ENCODE results near the gene FMO1.

DNA sequence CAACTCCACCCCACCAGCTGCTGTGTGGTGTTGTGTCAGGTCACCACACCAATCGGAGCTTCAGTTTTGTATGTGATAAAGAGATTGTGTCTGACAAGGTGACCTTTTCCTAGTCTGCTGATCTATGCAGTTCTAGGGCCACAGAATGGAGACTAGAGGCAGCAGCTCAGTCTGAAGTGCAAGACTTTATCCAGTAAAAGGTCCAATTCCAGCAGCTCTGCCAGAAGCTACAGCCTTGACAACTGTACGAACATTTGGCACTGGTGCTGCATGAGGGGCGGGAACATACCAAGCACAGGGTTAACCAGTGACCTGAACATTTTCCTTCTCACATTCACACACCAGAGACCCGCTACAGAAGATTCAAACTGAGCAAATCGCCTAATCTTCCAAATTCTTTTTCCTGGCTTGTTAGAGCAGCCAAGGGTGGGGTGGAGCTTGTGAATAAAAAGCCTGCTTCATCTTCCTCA lies 9.3 kb downstream of the FMO1 start:
- TF ChIP-seq EZH2 (IDR thresholded peaks at IDR 0.05; ENCODE audit: low read depth, low read length, severe bottlenecking): no peak
- no peak for TF ChIP-seq CBX8 (IDR thresholded peaks at IDR 0.05; ENCODE audit: borderline replicate concordance, low read depth, low read length)
- TF ChIP-seq CTCF (IDR thresholded peaks at IDR 0.05; ENCODE audit: control extremely low read depth in 1 of 3, insufficient read depth in 1 of 3, low read depth in 1 of 3, low read length in 3 of 3): no peak
- no peak for TF ChIP-seq RFX5 (IDR thresholded peaks at IDR 0.05; ENCODE audit: borderline replicate concordance, low read depth, low read length)
- TF ChIP-seq CHD2 (IDR thresholded peaks at IDR 0.05; ENCODE audit: low read length): no peak
- no peak for TF ChIP-seq CHD7 (IDR thresholded peaks at IDR 0.05; ENCODE audit: insufficient replicate concordance, low read length)
- TF ChIP-seq FOSL1 (IDR thresholded peaks at IDR 0.05; ENCODE audit: insufficient read depth, low read depth, low read length): no peak
- TF ChIP-seq POLR2A (IDR thresholded peaks at IDR 0.05; ENCODE audit: control extremely low read depth in 1 of 2, low read depth in 2 of 2, low read length in 2 of 2): no peak
- TF ChIP-seq MAX (IDR thresholded peaks at IDR 0.05): no peak
- TF ChIP-seq TEAD4 (IDR thresholded peaks at IDR 0.05; ENCODE audit: low read depth, low read length): no peak

All from H1 (cell line).